Choroid plexus epithelial cell (primary cell): Measurements from ENCODE around the gene KHSRP.

Source experiments
- DNase-seq: peaks from one replicate; pipeline ENCODE4 v3.0.0-alpha.2; 2010; ENCODE audit warnings: low read depth
- H3K4me3 ChIP-seq: 2 replicates; pipeline ENCODE4 v1.5.1; 2011; ENCODE audit warnings: low read depth, mild to moderate bottlenecking, control low read depth, low read length, moderate library complexity
- TF ChIP-seq, protein P1 (sequence below): conservative IDR thresholded peaks from 2 replicates; pipeline ENCODE4 v1.5.1; 2011; ENCODE audit warnings: low read depth, mild to moderate bottlenecking, control low read depth, inconsistent platforms, low read length, moderate library complexity

KHSRP gene

DNA sequence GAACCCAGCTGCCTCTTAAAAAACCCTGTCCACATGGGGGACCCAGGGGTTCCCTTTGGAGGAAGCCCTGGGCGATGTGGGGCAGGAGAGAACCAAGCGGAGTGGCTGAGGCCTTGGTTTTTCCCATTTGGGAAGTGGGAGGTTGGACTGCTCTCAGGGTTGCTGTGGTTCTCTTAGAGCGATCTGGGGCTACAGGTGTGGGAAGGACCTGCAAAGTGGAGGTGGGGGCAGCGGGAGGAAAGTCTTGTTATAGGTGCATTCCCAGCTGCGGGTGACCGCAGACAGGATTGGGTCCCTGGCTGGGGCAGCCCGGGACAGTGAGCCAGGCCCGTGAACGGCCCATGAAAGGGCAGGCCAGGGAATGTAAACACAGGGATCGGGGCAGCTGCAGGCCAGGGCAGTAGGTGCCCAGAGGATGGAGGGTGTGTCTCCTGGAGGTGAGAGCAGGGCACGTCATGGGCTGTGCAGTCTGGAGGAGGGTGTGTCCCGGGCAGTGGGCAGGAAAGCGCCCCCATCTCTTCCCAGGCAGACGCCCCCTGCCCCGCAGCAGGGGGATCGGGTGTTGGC, 34.2 kb upstream of the KHSRP start:
- TF ChIP-seq, protein P1, sequence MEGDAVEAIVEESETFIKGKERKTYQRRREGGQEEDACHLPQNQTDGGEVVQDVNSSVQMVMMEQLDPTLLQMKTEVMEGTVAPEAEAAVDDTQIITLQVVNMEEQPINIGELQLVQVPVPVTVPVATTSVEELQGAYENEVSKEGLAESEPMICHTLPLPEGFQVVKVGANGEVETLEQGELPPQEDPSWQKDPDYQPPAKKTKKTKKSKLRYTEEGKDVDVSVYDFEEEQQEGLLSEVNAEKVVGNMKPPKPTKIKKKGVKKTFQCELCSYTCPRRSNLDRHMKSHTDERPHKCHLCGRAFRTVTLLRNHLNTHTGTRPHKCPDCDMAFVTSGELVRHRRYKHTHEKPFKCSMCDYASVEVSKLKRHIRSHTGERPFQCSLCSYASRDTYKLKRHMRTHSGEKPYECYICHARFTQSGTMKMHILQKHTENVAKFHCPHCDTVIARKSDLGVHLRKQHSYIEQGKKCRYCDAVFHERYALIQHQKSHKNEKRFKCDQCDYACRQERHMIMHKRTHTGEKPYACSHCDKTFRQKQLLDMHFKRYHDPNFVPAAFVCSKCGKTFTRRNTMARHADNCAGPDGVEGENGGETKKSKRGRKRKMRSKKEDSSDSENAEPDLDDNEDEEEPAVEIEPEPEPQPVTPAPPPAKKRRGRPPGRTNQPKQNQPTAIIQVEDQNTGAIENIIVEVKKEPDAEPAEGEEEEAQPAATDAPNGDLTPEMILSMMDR = no peak
- H3K4me3 ChIP-seq = peak overlapping the region; percentile 73
- DNase-seq = no peak

- TF ChIP-seq, protein P1 = no peak
- no peak overlapping the region for H3K4me3 ChIP-seq
- DNase-seq = no peak
Observed at GRCh38 chr19:6457958-6458694, 33.5 kb upstream of the KHSRP start.

DNA sequence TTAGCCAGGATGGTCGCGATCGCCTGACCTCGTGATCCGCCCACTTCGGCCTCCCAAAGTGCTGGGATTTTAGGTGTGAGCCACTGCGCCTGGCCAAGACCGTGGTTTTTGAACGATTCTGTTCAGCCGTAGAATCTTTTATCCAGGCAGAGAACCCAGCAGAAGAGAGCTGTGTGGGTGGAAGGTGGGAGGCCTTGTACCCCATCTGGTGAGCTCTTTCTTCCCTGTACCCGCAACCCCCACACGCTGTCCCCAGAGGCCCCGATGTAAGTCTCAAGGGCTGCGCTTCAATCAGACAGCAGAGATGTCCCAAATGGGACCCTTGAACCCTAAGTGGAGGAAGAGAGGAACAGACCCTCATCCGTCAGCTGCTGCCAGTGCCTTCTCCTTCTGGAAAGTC, 31.3 kb upstream of the KHSRP start:
- H3K4me3 ChIP-seq = no peak overlapping the region
- no peak for DNase-seq
- TF ChIP-seq, protein P1 = no peak

- no peak overlapping the region for H3K4me3 ChIP-seq
- no peak for DNase-seq
- TF ChIP-seq, protein P1 = no peak
Observed at GRCh38 chr19:6453951-6454565, 29.4 kb upstream of the KHSRP start.

GRCh38 chr19:6452899-6453298, 28.3 kb upstream of the KHSRP start:
- TF ChIP-seq, protein P1 = no peak
- DNase-seq = no peak
- H3K4me3 ChIP-seq = no peak overlapping the region

- TF ChIP-seq, protein P1 = no peak
- no peak overlapping the region for H3K4me3 ChIP-seq
- no peak for DNase-seq
Observed at GRCh38 chr19:6452223-6452614, 27.6 kb upstream of the KHSRP start.
